GM12872 (cell line): ENCODE measurements around the gene TOMM70.

ENCODE experiments used
- CTCF ChIP-seq: IDR thresholded peaks from 3 replicates; pipeline ENCODE4 v1.5.1; 2011; ENCODE audit warnings: low read depth, mild to moderate bottlenecking, low read length, moderate library complexity; ENCODE audit not compliant: insufficient read depth

TOMM70 gene

DNA sequence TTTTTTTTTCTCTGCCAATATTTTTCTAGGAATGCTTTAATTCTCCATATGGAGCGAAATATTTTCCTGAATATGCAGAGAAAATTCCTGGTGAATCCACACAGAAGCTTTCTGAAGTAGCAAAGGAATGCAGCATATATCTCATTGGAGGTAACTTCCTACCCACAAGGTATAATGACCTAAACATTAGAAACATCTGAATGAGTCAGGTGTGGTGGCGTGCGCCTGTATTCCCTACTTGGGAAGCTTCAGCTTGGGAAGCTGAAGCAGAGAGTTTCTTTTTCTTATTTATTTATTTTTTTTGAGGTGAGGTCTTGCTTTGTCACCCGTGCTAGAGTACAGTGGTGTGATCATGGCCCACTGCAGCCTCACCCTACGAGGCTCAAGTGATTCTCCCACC, 61.1 kb downstream of the TOMM70 start:
- no peak for TF ChIP-seq CTCF

DNA sequence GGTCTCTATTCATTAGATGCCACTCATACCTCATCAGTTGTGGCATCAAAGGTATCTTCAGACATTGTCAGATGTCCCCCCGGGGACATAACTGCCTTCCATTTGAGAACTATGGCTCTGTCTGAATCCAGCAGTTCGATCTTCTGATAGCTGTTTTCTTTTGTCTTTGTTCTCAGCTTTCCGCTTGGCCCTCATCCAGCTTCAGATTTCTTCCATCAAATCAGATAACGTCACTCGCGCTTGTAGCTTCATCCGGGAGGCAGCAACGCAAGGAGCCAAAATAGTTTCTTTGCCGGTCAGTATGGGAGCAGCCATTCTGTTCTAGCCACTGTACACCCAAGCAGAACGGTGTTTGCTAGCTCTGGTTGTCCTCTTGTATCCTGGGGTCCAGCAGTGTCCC, 62.0 kb downstream of the TOMM70 start:
- no peak for TF ChIP-seq CTCF

GRCh38 chr3:100335434-100335833, 65.5 kb downstream of the TOMM70 start:
- no peak for TF ChIP-seq CTCF

DNA sequence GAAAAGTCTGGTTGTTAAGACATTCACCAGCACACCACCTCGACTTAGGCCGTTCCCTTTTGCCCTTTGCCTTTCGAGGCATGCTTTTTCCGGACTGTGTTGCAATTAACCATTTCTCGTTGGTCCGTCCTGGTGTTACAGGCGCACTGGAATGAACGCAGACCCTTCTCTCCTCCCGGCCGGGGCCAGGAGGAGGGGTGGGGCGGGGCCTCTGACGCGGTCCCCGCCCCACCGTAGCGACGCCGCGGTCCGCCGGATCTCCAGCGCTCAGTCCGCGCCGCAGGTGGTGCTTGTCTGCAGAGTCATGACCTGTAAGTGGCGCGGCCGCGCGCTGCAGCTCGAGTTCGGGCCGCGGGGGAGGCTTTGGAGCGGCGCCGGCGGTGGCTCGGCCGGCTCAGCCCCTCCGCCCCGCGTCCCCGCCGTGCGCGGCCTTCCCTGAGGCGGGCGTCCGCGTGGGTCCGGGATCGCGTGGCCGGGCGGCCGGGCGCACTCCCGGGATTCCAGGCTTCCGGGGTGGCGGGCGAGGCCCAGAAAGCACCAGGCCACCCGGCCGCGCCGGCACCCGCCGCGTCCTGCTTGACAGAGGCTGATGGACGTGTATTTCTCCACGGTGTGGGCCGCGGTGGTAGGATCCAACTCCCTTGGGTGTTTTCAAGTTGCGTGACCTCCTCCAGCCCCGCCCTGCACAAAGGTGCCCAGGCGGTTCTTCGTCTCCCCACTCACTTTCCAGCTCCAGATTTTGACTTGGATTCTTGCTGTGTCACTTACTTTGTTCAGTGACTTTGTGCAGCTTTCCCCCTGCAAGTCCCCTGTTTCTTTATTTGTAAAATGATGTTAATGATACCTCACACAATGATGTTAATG, 66.2 kb downstream of the TOMM70 start, which contains the start of gene NIT2:
Gene NIT2 (plus strand): TSS at position 270 of the 864 bp plus-strand sequence. CDS start 35 bp downstream, at position 305.
- no peak for TF ChIP-seq CTCF

DNA sequence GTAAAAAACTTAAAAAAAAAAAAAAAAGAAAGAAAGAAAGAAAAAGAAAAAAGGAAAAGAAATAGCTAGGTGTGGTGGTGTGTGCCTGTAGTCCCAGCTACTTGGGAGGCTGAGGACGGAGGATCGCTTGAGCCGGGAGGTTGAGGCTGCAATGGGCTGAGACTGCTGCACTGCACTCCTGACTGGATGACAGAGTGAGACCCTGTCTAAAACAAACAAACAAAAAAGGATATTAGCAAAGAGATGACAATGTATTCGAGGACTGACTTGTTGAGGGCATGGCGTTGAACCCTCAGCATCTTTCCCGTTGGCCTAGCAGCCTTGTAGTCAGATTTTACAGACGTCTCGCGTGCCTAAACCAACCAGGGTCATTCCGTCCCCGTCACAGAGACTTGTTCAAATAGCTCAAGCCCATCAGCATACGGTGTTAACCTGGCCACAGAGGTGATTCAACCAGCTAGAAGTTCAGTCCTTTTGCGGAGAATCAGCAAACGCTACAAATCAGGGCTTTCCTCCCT, 66.9 kb downstream of the TOMM70 start:
- no peak for TF ChIP-seq CTCF

DNA sequence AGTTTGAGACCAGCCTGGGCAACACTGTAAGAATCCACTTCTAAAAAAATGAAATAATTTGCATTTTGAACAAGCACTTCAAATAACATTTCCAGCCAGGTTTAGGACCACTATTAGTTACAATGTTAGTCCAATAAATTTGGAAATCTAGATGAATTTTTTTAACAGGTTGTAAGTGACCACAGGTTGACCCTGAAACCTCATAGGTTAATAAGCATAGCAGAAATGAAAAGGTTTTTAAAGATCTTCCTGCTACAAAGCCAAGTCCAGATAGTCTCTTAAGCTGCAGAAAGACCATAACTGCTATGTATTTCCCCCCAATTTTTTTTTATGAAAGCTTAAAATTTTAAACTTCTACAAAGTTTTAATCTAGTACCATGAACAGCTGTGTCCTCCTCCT, 67.8 kb downstream of the TOMM70 start:
- TF ChIP-seq CTCF, result no peak

DNA sequence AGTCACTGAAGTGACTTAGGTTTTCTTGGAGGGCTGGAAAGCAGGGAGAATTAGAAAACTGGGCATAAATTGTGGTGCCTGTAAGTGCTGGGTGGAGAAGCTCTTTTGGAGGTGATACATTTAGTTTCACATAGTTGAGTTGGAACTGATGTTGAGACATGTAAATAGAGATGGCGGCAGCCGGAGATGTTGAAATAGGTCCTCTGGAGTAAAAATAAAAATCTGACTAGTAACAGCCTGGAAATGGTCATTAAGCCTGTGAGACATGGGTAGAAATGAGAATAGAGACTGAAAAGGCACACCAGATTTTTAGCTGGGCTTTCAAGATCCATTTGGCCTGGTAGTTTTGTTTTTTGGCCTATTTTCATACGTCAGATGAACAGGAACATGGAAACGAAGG, 69.2 kb downstream of the TOMM70 start:
- TF ChIP-seq CTCF, result no peak
